Psoas muscle (tissue), 8 donors: ENCODE measurements around the gene EXOC1L. TPM values are rescaled to one million over a fixed set of nuclear protein-coding genes. Genes with fewer than 3 reads are reported as not detected.

Experiments
- ATAC-seq, 4 donors: fragments of 200-7000 bp; cut with Tn5 transposase; one replicate each; pipeline ENCODE4 v1.9.1; 2020; ENCODE audit warnings: moderate library complexity in 3 of 4, mild to moderate bottlenecking in 2 of 4
- DNase-seq, 2 donors: peaks; one replicate each; pipeline ENCODE4 v3.0.0-alpha.2; 2020
- H3K27ac ChIP-seq: fragments of 200-600 bp; one replicate; pipeline ENCODE4 v1.8.0; 2022
- H3K27me3 ChIP-seq, 3 donors: fragments of 200-600 bp in 1 of 3; one replicate each; pipeline versions ENCODE4 v1.6.1 to v1.8.0; 2013 to 2022; ENCODE audit warnings: low read length in 2 of 3, mild to moderate bottlenecking in 2 of 3, moderate library complexity in 1 of 3; ENCODE audit not compliant: insufficient read depth in 3 of 3
- H3K36me3 ChIP-seq, 2 donors: fragments of 200-600 bp in 1 of 2; one replicate each; pipeline versions ENCODE4 v1.6.1 to v1.8.0; 2013 to 2022; ENCODE audit warnings: low read depth in 1 of 2, mild to moderate bottlenecking in 1 of 2, moderate library complexity in 1 of 2; ENCODE audit not compliant: insufficient read depth in 1 of 2
- H3K4me1 ChIP-seq: fragments of 200-600 bp; one replicate; pipeline ENCODE4 v1.8.0; 2022
- H3K4me3 ChIP-seq: fragments of 200-600 bp; one replicate; pipeline ENCODE4 v1.8.0; 2022; ENCODE audit warnings: mild to moderate bottlenecking
- H3K9me3 ChIP-seq: fragments of 200-600 bp; one replicate; pipeline ENCODE4 v1.8.0; 2022
- WGBS, 3 donors: extraction: QIAGEN DNeasy Blood & Tissue Kit; methylation state at CpG; one replicate each; pipeline versions ENCODE4 v1.1.6 to v1.1.7; 2013; 5-methylcytosine and 5-hydroxymethylcytosine counted together
- intact Hi-C, 2 donors: fragments of 100-400 bp; cut with DNase I; formaldehyde crosslinking; loops; one replicate each; pipeline versions ENCODE4 v1.11.0 to v1.14.2; 2022
- polyA plus RNA-seq, 3 donors: library from polyadenylated mRNA; stranded (reverse); fragments of 200-250 nt; gene quantifications; one replicate each; pipeline ENCODE4 v1.2.3, GENCODE V29; 2013
- total RNA-seq, 4 donors: library from RNA; stranded (reverse); fragmentation: NEBNext Ultra II Directional in 2 of 4; extraction: Animal tissue kit (Norgen Biotek cat#: 25700) in 2 of 4; gene quantifications; one replicate each; pipeline versions ENCODE4 v1.2.1 to v1.2.4, GENCODE V29; 2021 to 2023
- TF ChIP-seq, protein P1 (sequence below): fragments of 200-600 bp; IDR thresholded peaks from one replicate; pipeline ENCODE4 v1.8.0; 2022; ENCODE audit warnings: antibody characterized with exemption
- donor health status: healthy with polysubstance abuse.
- donor health status: DM: no; HTN: no; CAD: no; lungs with moderate emphysema.
- donor health status: Bipolar disorder and iron deficiency.
- donor health status: healthy.
- donor health status: DM: yes; HTN: yes; CAD: no.
- donor health status: DM: no; HTN: no; CAD: no.
- donor health status: DM: no; HTN: no; CAD: no.
- donor health status: DM: yes; HTN: yes; CAD: no.

EXOC1L gene
- total and polyA plus RNA-seq, 7 donors: not detected

DNA sequence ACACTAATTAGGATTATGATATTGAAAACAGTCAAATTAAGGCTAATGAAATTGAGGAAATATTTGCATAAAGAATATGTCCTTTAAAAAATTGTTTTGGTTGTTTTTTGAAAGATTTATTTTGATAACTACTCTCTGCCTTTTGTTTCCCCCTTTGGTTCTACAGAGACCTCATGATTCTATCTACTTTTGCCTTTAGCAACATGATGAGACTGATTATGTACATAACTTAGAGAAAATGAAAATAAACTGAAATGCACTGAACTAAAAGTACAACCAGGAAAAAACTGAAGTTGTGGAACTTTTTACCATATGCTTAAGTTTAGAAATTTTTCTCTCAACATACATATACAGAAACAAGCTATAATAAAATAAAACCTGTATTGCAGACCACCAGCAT, 55.2 kb downstream of the EXOC1L start:
- peaks cover 11% of the 10 kb centered on the region for H3K4me1 ChIP-seq
- DNase-seq (no peak), ATAC-seq (no peak)
- H3K9me3 ChIP-seq: no peaks in the 10 kb centered on the region
- intact Hi-C loops: loop anchor here in 1 of 2 donors (10.0 kb wide), 1 partner anchor 430 kb away; no protein-coding TSS in a partner anchor
- TF ChIP-seq, protein P1, sequence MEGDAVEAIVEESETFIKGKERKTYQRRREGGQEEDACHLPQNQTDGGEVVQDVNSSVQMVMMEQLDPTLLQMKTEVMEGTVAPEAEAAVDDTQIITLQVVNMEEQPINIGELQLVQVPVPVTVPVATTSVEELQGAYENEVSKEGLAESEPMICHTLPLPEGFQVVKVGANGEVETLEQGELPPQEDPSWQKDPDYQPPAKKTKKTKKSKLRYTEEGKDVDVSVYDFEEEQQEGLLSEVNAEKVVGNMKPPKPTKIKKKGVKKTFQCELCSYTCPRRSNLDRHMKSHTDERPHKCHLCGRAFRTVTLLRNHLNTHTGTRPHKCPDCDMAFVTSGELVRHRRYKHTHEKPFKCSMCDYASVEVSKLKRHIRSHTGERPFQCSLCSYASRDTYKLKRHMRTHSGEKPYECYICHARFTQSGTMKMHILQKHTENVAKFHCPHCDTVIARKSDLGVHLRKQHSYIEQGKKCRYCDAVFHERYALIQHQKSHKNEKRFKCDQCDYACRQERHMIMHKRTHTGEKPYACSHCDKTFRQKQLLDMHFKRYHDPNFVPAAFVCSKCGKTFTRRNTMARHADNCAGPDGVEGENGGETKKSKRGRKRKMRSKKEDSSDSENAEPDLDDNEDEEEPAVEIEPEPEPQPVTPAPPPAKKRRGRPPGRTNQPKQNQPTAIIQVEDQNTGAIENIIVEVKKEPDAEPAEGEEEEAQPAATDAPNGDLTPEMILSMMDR: no peak
- peaks cover 0 to 86% of the 10 kb centered on the region in 2 donors for H3K36me3 ChIP-seq
- H3K4me3 ChIP-seq: no peak overlapping the region
- H3K27me3 ChIP-seq: no peaks in the 10 kb centered on the region
- H3K27ac ChIP-seq: no peak overlapping the region

DNA sequence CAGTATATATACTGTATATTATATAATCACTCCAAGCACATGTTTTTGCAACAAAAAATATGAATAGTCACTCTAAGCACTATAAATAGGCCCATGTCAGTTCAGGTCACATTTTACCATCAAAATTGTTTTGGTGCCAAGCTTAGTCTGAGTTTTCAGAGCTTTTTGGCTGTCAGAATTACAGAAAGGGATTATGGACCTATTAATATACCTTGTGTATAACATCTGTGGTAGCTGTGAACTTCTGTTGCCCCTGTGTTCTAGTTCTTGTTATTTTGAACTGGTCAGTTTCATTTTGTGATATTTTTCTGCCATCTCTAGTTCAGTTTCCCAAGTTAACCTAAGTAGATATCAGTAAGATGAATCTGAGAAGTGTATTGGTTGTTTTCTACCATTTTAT, 56.8 kb downstream of the EXOC1L start:
- peaks cover 11% of the 10 kb centered on the region for H3K4me1 ChIP-seq
- H3K9me3 ChIP-seq: no peaks in the 10 kb centered on the region
- no peaks in the 10 kb centered on the region for H3K27me3 ChIP-seq
- H3K36me3 ChIP-seq: peaks cover 3 to 86% of the 10 kb centered on the region in 2 donors
- DNase-seq (no peak), ATAC-seq (peak in 3 of 4 donors; percentile 61 to 86 (median 70))
- intact Hi-C loops: loop anchor here in 1 of 2 donors (10.0 kb wide), 1 partner anchor 432 kb away; no protein-coding TSS in a partner anchor
- TF ChIP-seq, protein P1: no peak
- peak overlapping the region; percentile 31 for H3K27ac ChIP-seq
- H3K4me3 ChIP-seq: no peak overlapping the region

DNA sequence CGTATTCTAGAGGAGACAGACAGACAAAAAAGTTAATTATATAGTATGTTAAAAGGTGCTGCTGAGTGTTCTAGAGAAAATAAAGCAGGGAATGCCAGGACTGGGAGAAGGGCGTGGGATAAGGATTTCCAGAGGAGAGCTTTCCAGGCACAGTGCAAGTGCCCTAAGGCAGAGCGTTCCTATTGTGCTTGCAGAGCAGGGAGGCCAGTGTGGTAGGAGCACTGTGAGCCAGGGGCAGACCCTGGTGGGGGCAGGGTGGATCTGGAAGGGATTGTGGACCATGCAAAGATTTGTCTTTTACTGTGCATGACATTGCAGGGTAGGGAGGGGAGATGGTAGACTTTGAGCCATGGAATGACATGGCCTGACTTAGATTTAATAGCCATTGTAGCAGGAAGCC, 59.6 kb downstream of the EXOC1L start:
- peaks cover 11% of the 10 kb centered on the region for H3K4me1 ChIP-seq
- ATAC-seq (no peak), DNase-seq (no peak)
- H3K27me3 ChIP-seq: no peaks in the 10 kb centered on the region
- H3K36me3 ChIP-seq: peaks cover 4 to 83% of the 10 kb centered on the region in 2 donors
- intact Hi-C loops: loop anchor here in 1 of 2 donors (10.0 kb wide), 1 partner anchor 434 kb away; no protein-coding TSS in a partner anchor
- TF ChIP-seq, protein P1: no peak
- H3K9me3 ChIP-seq: no peaks in the 10 kb centered on the region
- no peak overlapping the region for H3K27ac ChIP-seq
- 95 to 97% (median 95%) methylated on average over 3 of the region's 3 CpGs for WGBS, 3 donors
- no peak overlapping the region for H3K4me3 ChIP-seq

DNA sequence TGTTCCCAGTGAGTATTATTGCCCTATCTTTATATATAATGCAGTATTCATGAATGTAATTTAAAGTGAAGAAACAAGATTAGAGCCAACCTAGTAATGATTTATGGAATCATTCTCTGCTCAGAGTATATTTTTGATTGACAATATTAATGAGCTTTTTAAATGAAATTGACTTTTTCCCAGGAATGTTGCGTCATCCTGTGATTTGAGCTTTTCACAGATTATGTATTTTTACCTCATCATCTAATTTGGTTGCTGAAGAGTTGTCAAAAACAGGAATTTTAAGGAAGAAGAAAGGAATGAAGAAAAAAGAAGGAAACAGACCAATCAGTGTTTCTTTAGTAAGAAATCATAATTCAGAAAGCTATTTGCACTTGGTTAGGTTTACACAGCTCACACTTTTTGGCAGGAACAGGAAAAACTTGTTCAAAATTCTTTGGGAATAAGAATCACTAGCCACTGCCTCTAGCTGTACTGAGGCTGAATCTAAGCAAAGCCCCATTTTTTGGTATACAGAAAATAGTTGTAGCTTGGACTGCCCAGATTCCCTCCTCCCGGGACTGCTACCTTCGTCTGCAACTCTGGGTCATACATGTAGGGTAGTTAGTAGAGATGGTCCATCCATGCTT, 61.2 kb downstream of the EXOC1L start:
- H3K36me3 ChIP-seq: peaks cover 4 to 83% of the 10 kb centered on the region in 2 donors
- ATAC-seq (no peak), DNase-seq (no peak)
- no peak overlapping the region for H3K4me3 ChIP-seq
- intact Hi-C loops: no loop called here
- H3K27ac ChIP-seq: no peak overlapping the region
- H3K9me3 ChIP-seq: no peaks in the 10 kb centered on the region
- TF ChIP-seq, protein P1: no peak
- peaks cover 11% of the 10 kb centered on the region for H3K4me1 ChIP-seq
- WGBS, 3 donors: 97 to 99% (median 99%) methylated on average over 3 of the region's 3 CpGs
- H3K27me3 ChIP-seq: no peaks in the 10 kb centered on the region
